HFF-Myc (cell line): Measurements from ENCODE around the gene FAM163B.

ENCODE experiments used
- DNase-seq: peaks from one replicate; pipeline ENCODE4 v3.0.0-alpha.2; 2011; ENCODE audit warnings: low read depth; ENCODE audit errors: extremely low read depth
- H3K4me3 ChIP-seq: replicated peaks from 2 replicates; pipeline ENCODE4 v1.5.1; 2011; ENCODE audit warnings: low read depth, mild to moderate bottlenecking, control low read depth, low read length
- TF ChIP-seq, protein P1 (sequence below): IDR thresholded peaks from 2 replicates; pipeline ENCODE4 v1.5.1; 2012; ENCODE audit warnings: mild to moderate bottlenecking, low read depth, low read length, control low read depth; ENCODE audit errors: missing control alignments

Gene FAM163B

DNA sequence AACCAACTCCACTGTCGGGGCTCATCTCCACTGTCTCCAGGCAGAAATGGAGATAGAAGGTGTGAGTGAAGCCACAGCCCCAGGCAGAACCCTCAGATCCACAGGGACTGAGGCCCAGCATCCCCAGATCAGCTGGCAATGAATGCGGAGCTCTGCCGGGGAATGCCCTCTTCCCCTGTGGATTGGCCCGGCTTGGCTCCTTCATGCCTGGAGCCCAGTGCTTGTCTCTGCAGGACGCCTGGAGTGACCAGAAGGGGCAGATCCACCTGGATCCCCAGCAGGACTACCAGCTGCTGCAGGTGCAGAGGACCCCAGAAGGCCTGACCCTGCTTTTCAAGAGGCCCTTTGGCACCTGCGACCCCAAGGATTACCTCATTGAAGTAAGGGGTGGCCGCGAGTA lies 30.4 kb upstream of the FAM163B start:
- no peak for DNase-seq

DNA sequence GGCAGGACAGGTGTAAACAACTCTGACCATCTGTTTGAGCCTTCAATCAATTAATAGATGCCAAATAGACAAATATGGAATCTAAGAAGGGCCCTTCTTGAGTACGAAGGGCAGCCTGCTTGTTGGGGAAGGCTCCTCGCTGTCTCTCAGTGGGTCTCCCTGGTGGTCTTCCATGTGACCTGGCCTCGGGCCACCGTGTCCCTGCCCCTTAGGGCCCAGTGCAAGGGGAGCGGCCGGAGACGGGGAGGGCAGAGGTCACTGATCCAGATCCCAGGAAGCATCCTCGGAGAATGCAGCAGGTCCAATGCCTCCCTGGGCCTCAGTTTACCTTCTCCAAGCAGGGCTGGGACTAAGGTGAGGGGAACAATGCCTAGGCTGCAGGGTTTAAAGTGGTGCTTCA lies 29.5 kb upstream of the FAM163B start:
- DNase-seq, result no peak

More for the DNA sequence above, 30.4 kb upstream of the FAM163B start:
- TF ChIP-seq, protein P1, sequence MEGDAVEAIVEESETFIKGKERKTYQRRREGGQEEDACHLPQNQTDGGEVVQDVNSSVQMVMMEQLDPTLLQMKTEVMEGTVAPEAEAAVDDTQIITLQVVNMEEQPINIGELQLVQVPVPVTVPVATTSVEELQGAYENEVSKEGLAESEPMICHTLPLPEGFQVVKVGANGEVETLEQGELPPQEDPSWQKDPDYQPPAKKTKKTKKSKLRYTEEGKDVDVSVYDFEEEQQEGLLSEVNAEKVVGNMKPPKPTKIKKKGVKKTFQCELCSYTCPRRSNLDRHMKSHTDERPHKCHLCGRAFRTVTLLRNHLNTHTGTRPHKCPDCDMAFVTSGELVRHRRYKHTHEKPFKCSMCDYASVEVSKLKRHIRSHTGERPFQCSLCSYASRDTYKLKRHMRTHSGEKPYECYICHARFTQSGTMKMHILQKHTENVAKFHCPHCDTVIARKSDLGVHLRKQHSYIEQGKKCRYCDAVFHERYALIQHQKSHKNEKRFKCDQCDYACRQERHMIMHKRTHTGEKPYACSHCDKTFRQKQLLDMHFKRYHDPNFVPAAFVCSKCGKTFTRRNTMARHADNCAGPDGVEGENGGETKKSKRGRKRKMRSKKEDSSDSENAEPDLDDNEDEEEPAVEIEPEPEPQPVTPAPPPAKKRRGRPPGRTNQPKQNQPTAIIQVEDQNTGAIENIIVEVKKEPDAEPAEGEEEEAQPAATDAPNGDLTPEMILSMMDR, result no peak
- no peak overlapping the region for H3K4me3 ChIP-seq

DNA sequence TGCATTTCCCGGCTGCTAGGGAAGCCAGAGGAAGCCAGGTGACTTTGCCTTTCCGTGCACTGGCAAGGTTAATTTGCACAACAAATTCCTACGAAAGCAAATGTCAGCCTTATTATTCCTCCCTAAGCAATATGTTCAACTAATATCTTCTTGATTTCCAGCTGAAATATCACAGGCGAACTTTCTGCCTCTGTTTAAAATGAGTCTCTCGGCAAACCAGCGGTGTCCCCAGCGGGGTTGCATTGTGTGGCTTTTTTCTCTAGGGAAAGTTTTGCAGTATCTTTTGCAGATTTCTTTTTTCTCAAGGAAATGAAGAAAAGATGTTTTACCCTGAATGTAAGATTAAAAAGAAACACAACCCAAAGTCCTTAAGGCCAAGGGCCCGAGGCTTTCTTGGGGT lies 28.9 kb upstream of the FAM163B start:
- TF ChIP-seq, protein P1, result no peak
- no peak overlapping the region for H3K4me3 ChIP-seq
- DNase-seq, result no peak

More for the DNA sequence above, 29.5 kb upstream of the FAM163B start:
- H3K4me3 ChIP-seq, result no peak overlapping the region
- TF ChIP-seq, protein P1, result no peak

DNA sequence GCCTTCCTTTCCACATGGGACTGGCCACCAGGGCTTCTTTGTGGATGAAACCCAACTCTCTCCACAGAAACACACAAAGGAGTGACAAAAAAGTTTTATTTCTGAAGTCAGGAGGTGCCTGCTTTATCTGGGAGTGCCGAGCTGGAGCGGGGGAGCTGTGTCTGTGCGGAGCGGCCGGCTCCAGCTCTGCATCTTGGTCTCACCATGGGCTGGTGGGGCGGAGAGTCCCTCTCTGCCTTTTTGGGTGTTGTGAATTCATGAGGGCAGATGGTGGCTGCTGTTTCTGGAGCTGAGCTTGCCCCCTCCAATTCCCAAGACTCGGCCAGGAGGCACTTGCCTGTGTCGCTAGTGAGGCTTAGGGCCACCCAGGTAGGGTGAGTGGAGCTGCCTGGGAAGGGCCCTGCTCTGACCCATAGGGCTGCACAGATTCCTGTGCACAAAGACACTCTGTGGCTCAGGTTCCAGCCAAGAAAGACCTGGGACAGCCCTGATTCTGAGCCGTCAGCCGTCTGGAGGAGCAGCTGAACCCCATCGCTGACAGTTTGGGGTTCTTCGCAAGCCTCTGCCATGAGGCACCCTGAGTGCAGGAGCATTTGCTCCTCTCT lies 28.4 kb upstream of the FAM163B start:
- no peak overlapping the region for H3K4me3 ChIP-seq

DNA sequence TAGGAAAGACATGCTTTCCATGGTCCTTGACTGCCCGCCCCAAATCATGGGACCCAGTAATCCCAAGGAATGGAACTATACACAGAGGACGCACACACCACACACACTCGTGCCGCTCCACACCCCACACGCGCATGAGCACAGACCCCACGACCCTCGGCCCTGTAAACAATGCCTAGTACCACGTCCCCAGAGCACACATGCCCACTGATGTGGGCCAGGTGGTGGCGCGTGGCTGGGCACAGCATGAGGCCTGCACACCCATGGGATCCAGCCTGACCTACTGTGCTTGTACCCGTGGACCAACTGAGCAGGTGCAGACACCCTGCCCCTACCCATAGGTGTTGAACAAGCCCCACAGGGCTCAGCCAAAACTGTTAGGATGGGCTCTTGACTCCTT lies 27.7 kb upstream of the FAM163B start:
- TF ChIP-seq, protein P1, result no peak
- H3K4me3 ChIP-seq, result no peak overlapping the region
- no peak for DNase-seq

More for the DNA sequence above, 28.4 kb upstream of the FAM163B start:
- DNase-seq, result no peak
- TF ChIP-seq, protein P1, result no peak

DNA sequence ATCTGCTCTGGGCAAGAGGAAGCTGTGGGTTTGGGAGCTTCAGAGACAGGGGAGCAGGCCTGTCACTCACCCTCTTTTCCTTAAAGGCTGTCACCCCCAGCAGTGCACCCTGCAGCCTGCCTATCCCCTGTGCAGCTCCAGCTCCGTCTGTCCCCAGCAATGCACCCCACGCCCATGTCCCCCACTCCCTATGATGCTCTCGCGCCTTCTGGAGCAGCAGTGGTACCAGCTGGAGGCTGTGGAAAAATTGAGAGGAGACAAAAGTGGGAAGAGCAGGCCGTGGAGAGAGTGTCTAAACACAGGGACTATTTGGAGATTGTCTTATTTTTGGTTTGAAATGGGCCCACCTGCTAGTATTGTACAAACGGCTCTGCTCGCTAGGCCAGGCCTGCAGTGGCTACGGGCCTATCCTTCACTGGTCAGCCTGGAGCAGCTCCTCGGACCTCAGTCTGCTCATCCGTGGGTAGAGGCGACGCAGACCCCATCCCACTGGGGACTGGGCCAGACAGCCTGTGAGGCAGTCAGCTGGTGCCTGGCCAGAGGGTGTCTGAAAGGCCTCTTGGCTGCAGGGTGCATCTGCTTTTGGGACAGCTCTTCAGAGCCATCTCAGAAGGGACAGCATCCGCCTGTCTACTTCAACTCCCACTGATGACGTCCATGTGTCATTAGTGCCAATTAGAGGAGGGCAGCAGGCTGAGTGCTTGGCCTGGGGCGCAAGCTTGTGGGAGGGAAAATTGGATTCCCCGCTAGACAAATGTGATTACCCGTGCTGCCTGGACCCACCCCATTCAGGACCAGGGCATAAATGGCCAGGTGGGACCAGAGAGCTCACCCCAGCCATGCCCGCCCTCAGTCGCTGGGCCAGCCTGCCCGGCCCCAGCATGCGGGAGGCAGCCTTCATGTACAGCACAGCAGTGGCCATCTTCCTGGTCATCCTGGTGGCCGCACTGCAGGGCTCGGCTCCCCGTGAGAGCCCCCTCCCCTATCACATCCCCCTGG lies 26.6 kb upstream of the FAM163B start, which contains the start of gene DBH:
Gene DBH (plus strand): TSS at position 831 of the 999 bp plus-strand sequence. CDS start 9 bp downstream, at position 840.
- H3K4me3 ChIP-seq, result no peak within 1 kb of the TSS
- DNase-seq, result no peak
- TF ChIP-seq, protein P1, result no peak
